ENCODE results near the gene FRMD4A. TPM values are rescaled to one million over a fixed set of nuclear protein-coding genes. Genes with fewer than 3 reads are reported as not detected.

Gene FRMD4A
- polyA plus RNA-seq, 1 donor: 35.1 TPM

DNA sequence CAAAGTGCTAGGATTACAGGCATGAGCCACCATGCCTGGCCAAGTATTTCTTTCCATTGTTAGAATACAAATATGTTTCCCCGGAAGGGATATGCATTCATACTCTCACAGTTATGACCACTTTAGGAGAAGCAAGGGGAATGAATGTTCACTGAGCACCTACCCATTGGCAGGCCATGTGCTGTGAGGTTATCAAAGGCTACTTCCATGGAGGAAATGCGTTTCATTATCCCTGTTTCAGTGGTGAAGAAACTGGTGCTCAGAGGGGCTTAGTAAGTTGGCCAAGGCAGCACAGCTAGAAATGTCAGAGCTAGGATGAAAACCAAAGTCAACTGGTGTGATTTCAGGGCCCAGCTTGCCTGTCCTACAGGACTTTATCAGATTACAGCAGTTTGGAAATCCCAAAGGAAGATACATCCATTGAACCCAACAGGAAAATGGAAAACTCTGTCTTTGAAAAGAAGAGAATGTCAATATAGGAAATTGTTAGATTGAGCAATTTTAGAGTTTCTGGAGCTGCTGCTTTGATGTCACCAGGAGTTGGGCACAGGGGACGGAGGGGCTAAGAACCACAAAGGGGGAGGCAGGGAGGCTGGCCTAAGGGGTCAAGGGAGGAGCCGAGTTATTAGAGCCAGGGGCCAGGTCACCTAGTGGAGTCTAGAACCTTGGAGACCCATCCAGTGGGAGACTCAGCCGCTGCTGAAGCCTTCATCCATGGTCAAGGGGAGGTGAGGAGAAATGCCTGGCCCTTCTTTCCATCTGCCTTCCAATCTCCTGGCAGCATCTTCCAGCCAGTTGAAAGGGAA is 319.8 kb downstream of the FRMD4A start:
- DNase-seq: no peak

DNA sequence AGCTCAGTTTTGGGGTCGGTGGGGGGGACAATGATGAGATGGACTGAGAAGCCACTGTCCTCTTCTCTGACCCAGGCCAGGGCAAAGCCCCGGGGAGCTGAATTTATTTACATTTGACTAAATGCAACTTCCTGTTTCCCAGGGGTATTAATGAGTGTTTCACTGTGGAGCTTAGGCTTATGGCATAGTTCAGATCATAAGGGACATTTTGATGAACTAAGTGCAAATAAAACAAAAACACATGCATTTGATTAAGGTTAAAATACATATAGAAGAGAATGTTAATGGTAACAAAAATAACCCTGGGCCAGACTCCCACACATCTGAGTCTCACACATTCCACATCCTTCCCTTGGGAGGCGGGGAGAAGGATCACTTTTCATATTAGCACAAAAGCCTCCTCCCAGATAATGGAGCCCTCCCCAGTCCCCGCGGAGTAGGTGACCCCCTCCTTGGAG is 320.6 kb downstream of the FRMD4A start:
- peak; percentile 75 for DNase-seq

DNA sequence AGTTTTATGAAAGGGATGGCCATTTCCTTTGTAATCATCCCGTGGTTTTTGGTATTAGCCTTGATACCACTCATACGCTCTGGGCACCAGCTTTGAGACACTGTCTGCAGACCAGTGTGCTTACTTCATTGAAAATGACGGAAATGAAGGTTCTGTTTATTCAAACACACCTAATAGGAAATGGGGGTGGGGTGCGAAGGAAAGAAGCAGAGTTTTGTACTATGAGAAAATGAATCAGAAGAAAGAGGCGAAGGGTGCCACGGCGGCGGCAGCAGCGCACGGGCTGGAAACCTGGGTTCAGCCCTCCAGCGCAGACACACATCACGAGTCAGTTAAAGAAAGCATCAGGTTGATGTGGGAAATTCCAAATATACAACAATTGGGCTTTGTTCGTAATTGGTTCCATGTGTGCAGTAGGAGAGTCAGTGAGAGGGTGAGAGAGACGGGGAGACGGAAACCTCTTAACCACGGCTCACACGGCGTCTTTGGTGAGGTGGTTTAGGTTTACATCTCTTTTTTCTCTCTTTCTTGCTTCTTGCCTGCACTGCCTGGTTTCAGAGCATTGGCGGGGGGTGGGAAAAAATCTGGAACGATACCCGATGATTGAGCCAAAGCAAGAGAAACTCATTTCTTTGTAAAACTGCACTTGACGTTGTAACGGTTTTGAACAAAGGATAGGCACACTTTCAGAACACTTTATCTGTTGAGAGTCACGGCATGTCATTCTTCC is 321.2 kb downstream of the FRMD4A start:
- DNase-seq: peak; percentile 77

DNA sequence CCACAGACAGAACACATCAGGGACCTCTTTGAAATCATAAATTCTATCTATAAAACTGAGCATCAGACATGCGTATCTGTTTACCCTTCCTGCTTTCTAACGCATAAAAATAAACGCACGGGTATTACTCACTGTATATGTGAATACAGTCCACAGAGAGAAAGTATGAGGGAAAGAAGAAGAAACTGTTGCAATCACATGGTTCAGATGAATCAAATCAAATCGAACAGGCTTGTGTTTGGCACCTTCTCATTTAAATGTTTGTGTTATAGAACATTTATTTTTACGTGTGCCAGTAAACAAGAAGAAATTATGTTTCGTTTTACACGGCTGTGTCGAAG is 322.0 kb downstream of the FRMD4A start:
- no peak for DNase-seq

DNA sequence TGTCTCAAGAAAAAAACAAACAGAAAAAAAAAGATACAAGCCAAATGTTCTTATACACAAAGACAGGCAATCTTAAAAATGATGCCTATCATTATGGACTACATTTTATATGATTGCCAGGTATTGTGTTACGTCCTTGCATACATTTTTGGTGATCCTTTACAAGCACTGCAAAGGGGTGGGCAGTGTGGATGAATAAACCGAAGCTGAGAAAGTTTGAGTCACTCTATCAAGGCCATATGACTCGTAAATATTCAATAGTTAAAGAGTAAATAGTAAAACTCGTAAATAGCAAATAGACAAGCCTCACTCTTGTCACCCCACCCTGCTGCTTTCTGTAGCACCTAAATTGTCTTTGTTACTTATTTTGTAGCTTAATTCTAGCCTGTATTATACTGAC is 326.2 kb downstream of the FRMD4A start:
- no peak for DNase-seq

DNA sequence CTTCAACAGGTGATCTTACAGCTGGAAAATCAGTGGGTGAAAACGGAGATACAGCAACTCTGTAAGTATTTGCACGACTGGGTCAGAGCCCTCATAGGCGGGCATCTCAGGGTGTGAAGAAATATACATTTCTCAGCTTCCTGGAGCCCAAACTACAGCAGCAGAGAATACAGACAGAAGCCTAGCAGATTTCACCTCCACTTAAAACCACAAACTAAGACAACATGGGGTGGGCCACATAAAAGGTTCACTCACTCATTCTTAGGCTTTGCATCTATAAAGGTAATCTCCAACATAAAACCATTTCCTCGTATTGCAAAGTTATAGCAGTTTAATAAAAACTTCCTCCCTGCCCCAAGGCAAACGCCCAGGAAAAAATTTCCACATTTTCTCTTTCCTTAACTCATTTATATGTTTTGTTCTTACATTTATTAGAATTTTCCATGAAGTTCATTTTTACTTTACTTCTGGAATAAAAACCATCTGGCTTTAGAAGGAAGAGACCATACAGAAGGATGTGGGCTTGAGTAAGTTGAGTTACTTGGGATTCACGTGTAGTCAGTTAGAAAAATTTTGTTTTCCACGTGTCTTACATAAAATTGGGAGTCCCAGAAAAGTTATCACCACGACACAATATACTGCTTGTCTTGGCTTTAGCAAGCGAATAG is 327.1 kb downstream of the FRMD4A start:
- no peak for DNase-seq

DNA sequence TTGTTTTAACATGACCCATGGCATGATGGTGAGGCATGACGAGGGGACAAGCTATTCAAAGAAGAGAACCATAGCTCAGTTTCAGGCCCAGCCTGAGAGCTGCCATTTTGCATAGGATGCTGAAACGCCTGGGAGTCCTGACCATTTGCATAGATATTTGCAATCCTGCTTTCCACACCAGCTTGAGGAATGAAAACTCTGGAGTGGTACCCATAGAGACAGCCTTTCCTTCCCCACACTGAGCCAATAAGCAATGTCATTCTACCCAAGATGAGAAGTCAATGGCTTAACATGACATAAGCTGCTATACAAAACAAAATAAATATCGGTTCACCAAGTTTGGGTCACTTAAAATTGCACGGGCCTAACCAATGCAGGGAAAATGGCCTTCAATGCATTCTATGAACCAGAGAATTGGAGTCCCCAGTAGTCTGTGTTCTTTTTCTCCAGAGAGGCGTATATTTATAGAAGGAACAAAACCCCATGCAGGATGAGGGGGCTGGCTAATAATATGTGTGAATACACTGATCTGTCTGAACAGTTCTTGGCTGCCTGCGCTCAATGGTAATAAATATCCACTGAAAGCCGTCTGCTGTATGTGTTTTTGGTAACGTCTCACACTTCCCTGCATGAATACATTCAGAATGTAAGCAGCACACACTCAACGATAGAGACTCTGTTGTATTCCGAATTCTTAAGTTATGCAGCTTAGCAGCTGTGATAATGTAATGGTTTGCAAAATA is 329.3 kb downstream of the FRMD4A start:
- DNase-seq: no peak

DNA sequence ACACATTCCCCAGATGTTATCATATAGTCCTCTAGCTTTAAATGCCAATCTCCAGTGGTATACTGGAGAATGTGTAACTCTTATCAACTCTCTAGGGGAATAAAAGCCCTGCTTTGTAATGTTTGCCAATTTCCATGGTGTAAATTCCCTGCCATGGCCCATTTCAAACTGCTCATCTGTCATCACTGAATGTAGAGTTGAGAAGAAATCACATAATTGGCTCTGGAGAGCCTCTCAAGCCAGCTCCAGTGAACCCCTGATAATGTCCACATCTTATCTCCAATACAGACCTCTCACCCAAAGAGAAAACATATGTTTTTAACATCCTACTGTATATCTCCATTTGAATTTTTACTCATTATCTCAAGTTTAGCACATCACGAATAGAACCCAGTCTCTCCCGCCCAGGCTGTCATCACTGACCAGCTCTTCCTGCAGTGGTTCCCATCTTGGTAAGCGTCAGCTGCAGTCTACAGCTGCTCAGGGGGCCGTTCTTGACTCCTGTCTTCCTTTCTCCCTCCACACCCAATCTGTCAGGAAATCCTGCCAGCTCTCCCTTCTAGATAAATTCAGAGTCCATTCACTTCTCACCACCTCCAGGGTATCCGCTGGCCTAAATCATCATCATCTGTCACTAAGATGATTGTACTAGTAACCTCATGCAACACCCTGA is 332.4 kb downstream of the FRMD4A start:
- DNase-seq: no peak

DNA sequence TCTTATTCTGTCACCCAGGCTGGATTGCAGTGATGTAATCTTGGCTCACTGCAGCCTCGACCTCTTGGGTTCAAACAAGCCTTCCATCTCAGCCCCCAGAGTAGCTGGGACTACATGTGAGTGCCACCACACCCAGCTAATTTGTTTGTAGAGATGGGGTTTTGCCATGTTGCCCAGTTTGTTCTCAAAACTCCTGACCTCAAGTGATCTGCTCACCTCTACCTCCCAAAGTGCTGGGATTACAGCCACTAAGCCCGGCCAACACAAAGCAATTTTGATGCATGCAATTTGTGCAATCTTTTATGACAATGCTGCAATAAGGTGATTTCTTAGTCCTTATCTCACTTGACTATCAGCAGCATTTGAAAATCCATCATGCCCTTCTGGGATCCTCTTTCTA is 333.1 kb downstream of the FRMD4A start:
- DNase-seq: no peak

DNA sequence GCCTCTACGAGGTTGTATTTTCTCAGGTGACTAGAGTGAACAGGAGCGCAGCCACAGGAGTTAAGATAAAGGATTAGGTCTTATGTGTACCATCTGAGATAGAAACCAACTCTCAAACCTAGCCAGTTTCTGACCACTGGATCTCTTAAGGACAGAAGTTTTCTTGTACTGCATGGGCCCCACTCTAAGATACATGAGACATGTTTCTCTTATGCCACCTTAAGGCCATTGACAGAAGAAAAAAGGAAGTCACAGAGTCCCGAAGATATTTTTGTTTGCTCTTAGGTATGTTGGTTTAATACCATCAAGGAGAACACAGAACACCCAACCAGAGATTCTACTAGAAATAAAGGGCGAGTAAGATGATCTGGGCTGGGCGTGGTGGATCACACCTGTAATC is 335.8 kb downstream of the FRMD4A start:
- no peak for DNase-seq

DNA sequence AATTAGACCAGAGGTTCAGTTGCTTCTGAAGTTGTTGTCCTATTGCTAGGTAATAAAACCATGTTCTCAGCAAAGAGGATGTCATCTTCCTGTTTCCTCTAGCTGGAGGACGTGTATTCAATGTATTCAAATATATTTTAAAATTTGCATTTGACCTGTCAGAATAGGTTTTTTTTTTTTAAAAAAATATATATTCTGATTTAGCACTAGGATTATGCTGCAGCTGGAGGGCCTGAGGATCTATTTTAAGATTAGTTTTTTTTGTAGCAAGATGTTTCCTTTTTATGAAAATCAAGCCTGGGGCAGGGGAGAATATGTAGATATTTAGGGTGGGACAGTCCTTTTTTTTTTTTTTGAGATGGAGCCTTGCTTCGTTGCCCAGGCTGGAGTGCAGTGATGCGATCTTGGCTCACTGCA is 337.0 kb downstream of the FRMD4A start:
- no peak for DNase-seq

DNA sequence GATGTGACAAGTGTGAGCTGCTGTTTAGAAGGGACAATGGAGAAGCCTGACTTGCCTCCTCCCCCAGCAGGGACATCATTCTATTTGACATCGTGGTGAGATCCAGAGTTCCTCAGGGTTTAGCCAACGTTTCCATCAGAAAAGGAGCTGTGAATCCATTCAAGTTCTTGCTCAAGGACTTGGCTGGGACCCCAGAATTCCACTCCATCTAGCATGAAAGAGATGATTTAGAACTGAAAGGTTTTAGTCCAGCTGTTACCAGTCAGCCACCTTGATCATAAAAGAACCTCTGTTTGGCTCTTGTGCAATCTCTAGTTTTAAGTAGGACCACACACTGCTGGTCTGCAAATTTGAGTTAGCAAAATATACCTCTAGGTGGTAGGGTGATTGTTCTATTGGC is 337.6 kb downstream of the FRMD4A start:
- no peak for DNase-seq

DNA sequence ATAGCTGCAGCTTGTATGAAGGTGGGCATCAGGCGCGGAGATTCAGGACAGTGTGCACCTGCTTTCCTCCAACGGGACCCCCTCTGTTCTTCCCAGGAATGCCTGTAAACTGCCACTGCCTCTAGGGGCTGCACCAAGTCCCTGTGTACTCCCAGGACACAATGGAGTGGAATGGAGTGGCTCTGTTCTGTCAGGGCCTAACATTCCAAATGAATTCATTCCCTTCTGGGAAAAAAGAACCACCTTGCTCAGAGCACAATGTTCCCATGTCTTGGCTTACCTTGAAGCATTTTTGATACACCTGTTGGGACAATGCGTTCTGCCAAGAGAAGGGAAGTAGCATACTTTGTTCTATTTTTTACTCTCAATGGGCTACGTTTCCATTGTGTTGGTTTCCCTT is 339.4 kb downstream of the FRMD4A start:
- no peak for DNase-seq

DNA sequence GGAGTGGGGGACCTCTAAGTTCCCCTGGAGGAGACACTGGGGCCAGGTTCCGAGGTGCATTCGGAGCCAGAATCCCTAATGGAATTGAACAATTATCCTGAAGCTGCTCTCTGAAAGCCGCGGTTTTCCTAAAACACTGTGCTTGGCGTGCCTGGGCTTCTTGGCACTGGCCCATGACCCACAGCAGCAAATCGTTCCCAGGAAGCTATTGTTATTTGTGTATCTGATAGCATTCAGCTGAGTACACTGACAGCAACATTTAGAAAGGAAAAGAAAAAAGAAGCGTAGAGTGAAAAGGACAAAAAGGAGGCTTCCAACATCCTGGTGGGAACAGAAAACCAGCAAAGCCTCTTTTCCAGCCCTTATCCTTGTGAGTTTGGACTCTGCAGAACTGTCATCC is 339.8 kb downstream of the FRMD4A start:
- DNase-seq: peak; percentile 79

DNA sequence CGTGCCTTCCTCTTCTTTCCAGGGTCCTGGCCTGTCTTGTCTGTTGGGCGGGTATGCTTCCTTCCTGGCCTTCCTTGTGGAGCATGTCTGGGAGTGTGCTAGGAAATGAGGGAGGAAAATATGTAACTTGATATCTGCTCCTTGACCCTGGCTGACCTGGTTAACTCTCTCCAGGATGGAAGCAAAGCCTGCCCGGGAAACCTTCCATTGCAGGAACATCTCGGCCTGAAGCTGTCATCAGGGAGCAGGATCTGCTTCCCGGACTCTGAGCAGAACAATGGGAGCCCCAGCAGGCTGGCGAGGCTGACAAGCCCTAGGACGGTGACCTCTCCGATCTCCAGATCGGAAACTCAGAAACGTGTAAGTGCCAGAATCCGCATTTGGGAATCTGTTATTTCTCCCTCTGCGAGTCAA is 340.3 kb downstream of the FRMD4A start:
- peak; percentile 77 for DNase-seq

DNA sequence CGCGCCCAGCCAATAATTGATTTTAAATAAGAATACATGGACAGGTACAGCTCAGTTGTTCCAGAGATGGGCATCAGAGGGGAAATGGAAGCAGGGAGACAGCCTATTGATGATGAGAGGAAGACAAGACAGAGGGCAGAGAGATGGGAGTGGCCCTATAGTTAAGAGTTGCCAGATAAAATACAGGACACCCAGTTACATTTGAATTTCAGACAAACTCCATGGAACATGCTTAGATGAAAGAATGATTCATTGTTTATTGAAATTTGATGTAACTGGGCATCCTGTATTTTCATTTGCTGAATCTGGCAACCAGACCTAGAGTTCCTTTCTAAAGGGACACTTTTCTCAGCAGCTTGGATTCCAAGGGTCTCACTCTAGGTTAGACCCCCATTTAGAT is 341.1 kb downstream of the FRMD4A start:
- DNase-seq: no peak

DNA sequence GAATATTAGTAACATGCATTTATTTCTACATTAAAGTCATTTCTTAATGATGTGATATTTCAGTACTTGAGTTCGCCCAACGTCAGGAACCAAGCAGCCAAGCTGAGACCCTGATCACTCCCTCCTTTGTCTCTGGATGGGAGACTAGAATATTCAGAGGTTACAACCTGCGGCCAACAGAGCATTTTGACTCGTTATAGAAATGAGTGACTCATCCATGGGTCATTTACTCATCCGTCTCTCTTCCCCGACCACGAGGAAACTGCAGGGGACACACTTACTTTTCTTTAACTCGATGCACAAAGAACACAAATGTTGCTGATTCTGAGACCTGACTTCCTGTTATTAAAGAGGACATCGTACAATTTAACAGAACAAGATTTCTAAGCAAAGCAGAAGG is 343.3 kb downstream of the FRMD4A start:
- no peak for DNase-seq

DNA sequence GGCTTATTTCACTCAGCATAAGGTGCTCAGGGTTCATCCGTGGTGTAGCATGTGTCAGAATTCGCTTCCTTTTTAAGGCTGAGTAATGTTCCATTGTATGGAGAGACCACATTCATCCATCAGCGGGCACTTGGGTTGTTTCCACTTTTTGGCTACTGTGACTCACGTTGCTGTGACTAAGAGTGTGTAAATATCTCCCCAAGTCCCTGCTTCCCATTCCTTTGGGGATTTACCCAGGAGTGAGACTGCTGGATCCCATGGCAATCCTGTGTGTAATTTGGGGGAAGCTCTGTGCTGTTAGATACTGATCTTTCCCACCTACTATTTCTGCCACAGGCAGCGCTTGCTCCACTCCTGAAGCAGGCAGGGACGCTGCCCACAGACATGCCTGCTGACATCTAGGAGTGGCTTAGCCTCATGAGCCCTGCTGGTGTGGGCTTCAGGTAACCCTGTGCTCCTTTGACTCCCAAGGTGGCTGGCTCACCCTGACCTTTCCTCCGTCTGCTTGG is 346.0 kb downstream of the FRMD4A start:
- DNase-seq: no peak

DNA sequence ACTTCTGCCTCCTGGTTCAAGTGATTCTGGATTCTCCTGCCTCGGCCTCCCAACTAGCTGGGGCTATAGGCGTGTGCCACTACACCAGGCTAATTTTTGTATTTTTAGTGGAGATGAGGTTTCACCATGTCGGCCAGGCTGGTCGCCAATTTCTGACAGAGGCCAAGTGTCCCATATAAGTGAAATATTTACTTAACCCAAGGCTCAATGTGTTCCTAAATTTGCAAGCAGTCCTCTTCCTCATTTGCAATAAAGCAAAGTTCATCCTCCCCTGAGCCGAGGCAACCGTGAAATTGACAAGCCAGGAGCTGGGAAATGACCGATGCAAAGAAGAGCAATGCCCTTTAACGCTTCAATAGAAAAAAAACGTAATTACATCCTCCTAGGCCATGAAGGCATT is 347.7 kb downstream of the FRMD4A start:
- no peak for DNase-seq

DNA sequence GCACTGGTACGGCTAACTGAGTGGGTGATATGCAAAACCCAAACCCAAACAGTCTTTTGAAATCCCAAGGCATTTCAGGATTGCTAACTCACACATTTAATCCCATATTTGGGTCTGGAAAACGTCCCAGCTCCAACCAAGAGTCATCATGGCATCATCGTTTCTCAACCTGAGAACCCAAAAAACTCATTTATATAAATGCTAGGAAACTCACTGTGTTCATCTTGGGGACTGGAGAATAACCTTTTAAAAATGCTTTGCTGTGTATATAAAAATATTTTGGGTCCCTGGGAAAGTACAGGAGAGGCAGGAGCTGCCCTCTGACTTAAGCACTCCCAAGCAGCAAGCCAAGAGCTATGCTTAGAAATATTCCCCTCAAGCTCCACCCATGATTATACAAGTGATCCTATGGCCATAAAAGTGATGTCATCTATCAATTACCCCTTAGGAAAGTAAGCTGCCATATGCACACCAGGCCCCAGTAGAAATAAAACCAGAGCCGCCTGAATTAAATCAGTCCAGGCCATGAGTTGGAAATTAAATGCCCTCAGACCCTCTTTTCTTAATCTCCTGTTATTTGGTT is 352.1 kb downstream of the FRMD4A start:
- DNase-seq: no peak

DNA sequence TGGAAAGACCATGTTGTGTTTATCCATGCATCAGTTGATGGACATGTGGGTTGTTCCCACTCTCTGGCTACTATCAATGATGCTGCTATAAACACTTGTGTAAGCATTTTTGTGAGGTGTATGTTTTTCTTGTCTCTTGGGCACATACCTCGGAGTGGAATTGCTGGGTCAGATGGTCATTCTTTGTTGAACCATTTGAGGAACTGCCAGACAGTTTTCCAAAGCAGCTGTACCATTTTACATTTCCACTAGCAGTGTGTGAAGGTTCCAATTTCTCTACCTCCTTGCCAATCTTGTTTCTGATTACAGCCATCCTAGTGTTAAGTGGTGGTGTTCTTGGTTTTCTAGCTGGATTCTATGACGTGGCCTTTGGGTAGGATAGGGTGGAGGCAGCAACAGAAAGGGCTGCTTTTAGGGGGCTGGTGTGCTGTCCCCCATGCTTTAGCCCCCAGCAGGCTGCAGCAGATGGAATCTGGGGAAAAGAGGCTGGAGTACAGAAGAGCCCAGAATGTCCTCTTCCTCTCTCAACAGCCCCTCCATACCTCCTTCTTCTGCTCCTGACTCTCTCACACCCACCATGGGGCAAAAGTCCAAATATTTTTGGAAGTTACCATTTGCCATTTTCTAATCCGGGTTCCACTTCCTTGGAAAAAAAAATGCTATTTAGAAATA is 352.7 kb downstream of the FRMD4A start:
- no peak for DNase-seq

Measured in hindlimb muscle (tissue), 1 donor.